Left hindlimb (tissue), 1 donor: ENCODE results near the gene NAGPA.

Experiments
- DNase-seq: peaks from one replicate; pipeline ENCODE4 v3.0.0-alpha.2; 2018

NAGPA gene

DNA sequence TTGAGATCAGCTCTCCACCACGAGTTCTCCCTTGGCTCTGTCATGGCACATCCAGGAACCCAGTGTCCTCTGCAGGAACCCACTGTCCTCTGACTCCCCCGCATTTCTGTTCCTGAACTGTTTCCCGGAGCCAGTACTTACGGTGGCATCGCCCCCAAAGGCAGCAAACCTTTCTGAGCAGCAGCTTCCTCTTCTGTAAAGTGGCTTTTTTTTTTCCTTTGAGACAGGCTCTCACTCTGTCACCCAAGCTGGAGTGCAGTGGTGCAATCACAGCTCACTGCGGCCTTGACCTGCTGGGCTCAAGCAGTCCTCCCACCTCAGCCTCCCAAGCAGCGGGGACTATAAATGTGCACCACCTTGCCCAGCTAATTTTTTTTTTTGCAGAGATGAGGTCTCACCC lies 32.2 kb downstream of the NAGPA start:
- no peak for DNase-seq

DNA sequence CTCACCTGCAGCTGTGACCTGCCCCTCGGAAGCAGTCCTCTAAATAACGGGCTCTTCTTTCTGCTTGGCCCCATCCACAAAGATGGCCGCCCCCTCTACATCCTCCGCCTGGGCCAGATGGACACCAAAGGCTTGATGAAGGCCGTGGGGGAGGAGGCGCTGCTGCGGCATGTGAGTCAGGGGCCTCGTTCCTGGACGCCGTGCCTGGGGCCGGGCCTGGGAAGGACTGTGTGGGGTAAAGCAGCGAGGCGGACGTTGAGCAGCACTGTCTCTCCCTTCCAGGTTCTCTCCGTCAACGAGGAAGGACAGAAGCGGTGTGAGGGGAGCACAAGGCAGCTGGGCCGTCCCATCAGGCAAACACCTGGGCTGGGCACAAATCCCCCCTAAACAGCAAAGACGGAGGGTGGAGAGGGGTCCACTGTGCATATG lies 33.1 kb downstream of the NAGPA start:
- no peak for DNase-seq

DNA sequence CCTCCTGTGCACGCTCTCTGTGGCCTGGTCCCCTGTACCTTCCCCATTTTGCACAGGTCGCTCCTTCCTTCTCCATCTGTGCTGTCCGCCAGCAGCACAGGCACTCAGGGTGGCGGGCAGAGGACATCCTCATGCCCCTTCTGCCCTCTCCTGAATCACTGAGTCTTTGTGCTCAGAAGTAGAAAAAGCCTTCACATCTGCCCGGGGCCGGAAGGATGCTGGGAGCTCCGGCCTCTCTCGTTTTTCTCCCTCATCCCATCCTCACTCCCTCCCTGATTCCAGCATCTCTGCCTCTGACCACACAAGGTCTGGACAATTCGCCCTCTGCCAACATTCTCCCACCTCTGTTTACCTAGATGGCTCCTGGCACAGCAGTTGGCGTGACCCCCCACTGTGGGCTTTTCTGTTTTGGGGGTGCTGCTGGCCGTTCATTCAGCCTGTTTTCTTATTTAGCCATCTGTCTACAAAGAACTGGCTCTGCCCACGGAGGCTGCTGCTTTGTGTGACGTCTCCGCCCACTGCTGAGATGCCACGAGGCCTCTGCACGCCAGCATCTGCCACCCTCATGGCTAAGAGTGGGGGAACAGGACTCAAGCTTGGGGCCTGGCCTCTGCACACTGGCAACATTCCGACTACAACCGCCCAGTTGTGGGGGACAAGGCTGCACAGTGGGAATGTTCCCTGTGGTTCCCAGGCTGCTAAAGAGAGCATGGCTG lies 38.9 kb downstream of the NAGPA start:
- no peak for DNase-seq

DNA sequence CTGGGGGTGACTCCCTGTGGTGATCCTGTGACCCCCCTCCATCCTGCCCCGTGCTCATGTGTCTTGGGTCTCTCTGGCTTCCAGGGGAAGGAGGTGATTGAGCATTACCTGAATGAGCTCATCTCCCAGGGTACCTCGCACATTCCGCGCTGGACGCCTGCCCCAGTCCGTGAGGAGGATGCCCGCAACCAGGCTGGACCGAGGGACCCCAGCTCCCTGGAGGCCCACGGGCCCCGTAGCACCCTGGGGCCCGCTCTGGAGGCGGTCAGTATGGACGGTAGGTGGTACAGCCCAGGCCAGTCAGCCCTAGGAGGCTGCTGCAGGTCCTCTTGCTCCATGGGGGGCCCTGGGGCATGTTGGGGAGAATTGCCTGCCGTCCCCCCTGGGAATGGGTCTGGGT lies 42.0 kb downstream of the NAGPA start:
- DNase-seq = no peak

DNA sequence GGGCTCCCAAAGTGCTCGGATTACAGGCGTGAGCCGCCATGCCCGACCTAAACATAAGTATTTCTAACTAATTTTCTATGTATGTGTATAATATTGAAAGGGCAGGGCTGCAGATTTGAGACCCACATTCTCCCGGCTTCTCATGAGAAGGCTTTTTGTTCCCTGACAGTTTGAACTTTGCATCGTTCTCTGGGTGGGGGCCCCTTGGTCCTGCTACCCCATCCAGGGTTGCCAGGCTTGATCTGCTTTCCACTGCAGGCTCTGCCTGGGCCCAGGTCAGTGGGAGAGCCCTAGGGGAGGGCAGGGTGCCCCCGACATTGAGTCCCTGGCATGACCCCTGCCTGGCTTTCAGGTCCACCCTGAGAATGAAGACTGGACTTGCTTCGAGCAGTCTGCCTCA lies 43.3 kb downstream of the NAGPA start:
- no peak for DNase-seq

DNA sequence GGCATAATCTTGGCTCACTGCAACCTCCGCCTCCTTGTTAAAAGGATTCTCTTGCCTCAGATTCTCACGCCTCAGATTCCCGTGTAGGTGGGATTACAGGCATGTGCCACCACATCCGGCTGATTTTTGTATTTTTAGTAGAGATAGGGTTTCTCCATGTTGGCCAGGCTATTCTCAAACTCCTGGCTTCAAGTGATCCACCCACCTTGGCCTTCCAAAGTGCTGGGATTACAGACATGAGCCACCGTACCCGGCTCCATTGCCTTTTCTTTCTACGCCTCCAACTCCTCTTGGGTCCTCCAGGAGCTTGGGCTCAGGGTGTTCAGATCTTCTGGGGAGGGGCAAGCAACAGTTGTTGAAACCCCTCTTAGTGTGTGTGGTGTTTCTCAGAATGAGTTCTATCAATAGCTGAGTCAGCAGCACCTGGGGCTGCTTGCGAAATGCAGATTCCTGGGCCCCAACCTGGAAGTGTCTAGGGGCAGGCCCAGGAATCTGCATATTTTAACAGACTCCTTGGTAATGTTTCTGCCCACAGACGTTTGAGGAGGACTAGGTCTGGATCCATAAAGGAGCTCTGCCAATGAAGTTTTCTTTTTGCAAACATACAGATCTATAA lies 44.2 kb downstream of the NAGPA start:
- no peak for DNase-seq

DNA sequence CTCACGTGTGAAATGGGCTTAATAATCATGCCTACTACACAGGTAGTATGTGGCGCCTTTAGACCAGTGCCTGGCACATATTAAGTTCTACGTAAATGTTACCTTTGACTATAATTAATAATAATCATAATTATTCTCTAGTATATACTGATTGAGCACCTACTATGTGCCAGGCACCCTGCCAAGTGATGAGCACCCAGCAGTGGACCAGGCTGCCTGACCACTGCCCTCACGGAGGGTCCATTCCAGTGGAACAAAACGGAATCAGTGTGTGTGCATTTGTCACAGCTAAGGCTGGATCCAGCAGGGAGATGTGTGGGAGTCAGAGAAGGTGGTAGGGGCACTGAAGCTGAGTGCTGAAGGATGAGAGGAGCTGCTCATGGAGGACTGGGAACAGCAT lies 45.1 kb downstream of the NAGPA start:
- DNase-seq = no peak

DNA sequence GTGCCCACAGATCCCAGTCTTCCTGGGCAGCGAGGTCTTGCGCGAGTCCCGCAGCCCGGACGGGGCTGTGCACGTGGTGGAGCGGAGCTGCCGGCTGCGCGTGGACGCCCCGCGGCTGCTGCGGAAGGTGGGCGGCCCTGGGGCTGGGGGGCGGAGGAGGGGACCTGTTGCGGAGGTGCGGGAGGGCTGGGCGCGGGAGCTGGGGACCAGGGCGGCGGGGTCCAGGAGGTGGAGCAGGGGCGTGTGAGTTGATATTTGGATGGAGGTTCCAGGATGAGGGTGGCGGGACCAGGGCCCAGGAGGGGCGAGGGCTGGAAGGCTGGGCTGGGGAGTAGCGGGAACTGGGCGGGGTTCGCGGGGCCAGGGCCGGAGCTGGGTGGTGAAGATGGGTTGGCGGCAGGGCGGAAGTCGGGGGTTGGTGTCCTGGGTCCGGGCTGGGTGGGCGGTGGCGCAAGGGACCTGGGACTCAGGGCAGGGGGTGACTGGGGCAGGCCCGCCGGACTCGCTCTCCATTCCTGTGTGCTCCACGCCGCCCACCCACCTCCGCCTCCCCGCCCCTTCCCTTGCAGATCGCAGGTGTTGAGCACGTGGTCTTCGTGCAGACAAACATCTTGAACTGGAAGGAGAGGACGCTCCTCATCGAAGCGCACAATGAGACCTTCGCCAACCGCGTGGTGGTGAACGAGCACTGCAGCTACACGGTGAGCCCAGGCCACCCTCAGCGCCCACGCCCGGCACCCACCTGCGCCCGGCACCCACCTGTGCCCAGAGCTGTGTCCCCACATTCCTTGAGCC lies 46.0 kb downstream of the NAGPA start:
- DNase-seq = no peak

DNA sequence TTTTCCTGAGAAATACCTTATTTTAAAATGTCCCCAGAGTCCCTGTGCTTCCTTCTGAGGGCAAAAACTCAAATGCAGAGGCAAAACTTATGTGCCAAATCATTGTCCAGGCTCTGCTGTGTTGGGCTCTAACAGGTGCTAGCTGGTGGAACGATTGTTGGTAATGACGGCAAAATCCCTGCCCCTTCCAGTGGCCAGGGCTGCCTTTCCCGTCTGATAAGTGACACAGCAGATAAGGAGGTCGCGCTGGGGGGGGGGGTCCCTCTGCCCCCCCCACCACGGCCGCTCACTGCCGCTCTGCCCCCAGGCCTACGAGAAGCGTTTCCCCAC lies 46.5 kb downstream of the NAGPA start:
- no peak for DNase-seq

DNA sequence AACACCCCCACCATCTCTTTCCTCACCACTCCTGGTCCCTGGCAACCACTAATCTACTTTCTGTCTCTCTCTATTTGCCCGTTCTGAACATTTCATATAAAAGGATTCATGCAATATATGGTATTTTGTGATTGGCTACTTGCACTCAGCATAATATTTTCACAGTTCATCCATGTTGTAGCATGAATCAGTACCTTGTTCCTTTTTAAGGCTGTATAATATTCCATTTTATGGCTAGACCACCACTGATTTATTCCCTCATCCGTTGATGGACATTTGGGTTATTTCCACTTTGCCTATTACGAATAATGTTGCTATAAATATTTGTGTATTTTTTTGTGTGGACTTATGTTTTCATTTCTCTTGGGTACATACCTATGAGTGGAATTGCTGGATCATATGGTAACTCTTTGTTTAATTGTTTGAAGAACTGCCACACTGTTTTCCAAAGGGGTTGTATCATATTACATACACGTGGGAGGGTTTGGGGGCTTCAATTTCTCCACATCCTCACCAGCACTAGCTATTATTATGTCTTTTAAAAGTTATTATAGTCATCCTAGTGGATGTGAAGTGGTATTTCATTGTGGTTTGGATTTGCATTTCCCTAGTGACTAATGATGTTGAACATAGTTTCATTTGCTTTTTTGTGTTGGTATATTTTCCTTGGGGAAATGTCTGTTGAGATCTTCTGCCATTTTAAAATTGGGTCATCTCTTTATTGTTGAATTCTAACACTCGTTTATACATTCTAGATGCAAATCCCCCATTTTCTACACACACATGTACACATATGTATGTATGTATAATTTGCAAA lies 49.4 kb downstream of the NAGPA start:
- DNase-seq = no peak

DNA sequence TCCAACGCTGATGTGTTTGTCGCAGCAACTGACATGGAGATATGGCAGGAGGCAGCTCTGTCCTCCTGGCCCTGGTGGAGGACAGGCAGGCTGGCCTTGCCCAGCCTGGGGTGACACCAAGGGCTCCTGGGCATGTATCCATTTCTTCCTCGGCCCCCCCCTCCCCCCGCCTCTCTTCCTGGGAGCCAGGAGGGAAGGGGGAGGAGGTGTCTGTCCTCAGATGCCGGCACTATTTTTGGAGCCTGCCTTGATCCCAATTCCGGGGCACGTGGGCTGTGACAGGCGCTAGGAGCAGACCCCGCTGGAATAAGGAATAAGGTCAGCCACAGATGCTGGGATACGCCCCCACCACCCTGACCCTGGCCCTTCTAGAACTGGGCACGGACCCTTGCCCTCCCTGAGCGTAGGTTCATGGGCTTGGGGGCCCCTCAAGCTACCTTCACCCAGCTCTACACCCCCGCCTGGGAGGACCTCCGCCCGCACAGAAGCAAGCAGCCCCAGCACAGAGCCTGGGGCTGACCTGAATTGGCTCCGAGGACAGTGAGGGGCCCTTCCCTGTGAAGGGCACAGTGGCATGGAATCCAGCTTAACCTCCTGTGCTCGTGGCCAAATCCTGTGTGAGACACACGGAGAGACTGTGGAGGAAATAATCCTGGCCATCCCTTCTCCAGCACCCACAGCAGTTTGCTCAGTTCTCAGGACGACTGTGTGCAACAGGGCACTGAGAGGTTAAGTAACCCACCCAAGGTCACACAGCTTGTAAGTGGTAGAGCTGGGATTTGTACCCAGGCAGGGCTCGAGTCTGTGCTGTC lies 51.5 kb downstream of the NAGPA start:
- DNase-seq = no peak

DNA sequence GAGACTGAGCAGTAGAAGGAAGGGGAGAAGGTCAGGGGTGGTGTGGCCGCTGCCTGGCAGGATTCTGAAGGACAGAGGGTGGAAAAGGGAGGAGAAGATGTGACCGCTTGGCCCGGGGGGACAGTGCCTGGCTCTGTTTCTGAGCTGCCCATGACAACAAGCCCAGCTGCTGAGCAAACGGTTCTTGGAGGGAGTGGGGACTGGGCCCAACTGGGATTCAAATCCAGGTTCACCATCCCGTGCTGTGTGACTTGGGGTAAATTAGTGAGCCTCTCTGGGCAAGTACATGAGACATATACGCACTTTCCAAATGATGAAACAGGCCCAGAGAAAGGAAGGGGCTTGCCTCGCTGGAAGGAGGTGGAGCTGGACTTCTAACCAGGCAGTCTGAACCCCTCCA lies 52.3 kb downstream of the NAGPA start:
- no peak for DNase-seq

DNA sequence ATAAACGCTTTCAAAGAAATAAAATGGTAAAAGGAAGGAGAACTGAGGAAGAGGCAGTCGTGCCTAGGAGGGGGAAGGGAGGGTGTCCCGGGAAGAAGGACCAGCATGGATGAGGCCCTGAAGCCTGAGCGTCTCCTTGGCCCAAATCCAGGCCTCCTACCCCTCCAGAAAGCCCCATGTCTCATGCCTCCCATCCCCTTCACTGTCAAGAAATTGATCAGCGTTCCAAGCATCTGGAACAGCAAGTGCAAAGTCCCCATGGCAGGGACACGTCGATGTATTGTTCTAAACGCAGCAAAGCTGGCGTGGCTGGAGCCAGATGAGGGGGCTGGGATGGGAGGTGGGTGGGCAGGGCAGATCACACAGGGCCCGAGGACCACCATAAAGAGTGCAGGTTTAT lies 53.0 kb downstream of the NAGPA start:
- no peak for DNase-seq

DNA sequence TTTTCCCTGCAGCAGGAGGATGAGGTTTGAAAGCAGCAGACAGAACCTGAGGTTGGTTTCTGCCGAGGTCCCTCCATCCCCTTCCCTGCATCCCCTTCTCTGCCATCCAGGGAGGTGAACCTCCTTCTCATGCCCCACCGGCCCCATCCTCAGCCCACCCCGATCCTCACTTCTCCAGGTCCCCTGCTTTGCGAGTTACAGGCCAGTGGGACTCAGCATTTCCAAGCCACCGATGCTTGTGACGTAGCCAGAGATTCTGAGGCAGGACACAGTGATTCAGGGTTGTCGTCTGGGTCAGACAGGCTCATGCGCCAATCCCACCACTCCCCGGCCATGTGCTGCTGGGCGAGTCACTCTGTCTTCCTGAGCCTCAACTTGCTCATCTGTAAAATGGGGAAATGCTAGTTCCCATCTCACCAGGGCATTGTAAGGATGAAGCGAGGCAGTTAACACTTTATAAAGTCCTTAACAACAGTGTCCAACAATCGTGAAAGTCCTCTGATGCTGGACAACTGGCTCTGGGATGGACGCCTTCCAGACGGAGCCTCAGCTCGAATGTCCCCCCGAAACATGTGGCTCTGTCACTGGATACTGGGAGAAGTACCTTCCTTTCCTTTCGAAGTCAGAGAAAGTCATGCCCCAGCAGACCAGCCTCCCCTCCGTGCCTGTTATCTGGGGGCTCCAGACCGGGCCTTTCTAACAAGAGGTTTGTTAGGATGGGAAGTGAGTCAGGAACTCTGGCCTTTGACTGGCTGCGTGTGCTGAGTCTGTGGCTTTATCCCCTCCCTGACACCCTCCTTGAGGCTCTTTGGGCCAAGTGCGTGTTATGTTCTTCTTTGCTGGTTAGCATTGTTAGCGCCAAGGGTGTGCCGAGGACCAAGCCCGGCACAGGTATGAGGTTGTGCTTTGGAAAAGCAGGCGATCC lies 53.7 kb downstream of the NAGPA start:
- DNase-seq = no peak

DNA sequence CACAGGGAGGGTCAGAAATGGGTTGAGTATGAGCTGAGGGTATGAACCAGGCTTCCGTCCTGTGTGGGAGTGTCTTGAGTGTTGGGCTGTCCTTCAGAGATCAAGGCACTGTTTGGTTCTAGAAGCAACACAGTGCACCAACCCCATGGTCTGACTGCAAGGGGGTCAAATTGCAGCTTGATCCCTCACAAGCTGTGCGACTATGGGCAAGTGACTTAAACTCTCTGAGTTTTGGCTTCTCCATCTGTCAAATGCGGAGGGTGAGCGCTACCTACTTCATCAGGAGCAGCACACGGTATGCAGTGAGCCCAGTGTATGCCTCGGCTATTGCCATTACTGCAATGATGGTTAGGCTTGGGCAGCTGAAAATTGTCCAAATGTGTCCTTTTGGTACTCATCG lies 54.6 kb downstream of the NAGPA start:
- no peak for DNase-seq

DNA sequence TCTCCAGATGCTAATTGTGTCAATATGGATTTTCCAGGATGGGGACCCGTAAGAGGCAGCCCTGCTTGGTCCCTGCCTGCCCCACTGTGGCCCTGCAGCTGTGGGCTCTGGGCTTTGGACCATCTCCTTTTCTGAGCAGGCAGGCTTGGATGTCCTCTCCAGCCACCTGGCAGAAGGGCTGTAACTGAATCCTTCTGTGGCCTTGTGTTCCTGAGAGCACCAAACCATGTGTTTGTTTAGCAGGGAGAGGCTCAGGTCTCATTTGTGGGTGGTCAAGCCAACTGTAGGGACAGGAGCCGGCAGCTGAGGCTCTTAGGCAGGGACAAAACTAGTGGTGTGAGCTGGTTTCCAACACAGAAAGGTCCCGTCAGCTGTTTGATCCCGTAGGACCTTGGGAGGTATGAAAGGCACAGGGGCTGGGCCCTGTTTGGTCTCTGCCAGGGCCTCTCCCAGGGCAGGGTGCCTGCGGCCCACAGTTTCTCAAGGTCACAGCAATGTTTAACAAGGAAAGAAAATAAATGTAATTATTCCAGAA lies 57.1 kb downstream of the NAGPA start:
- no peak for DNase-seq

DNA sequence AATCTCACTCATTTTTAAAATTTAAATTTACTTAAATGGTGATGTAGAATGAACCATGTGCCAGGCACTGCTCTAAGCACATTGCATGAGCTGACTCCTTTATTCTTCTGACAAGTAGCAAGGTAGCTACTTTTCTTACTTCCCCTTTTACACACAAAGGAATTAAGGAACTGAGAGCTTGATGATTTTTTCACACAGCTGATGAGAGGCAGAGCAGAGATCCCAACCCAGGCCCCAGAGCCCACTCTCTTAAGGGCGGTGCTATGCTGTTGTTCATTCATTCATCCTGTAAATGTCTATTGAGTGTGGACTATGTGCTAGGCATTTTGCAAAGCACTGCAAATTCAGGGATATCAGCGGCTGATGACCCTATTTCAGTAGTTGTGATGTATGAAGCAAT lies 57.7 kb downstream of the NAGPA start:
- DNase-seq = no peak
